NCI-H526 treated with DMSO at 0.1 percent for 48 hours (cell line): ENCODE measurements around the gene SFXN2.

ENCODE experiments used
- DNase-seq: peaks from one replicate; lab custom pipeline; 2025; lab: John Stamatoyannopoulos, UW

SFXN2 gene

DNA sequence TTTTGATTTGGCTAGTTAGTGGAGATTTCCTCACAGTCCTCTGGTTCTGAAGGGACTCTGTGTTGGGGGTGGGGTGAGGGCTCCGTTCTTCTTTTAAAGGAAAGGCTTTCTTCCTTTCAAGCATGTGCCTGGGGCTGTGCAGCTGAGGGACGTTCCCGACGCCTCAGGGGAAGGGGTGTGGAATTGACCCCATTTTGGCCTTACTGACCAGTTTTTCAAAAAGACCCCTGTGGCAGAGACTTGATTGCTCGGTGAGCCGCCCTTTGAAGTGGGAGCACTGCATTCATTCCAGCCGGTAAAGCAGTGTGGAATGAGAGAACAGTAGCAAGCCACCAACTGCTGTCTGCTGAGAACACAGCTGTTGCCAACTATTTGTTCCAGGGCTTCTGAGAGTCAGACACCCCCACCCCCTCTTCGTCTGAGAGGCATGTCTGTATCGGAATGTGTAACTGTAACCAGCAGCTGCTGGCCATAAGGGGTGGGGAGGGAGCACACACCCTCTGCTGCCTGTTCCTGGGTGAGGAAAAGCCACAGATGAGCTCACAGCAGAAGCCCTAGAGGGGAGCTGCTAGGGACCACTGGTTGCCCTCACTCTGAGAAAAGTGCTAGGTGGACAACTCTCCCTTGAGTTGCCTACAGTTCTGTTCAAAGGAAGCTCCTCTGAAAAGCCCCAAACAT is 62.5 kb downstream of the SFXN2 start:
- DNase-seq, result no peak

DNA sequence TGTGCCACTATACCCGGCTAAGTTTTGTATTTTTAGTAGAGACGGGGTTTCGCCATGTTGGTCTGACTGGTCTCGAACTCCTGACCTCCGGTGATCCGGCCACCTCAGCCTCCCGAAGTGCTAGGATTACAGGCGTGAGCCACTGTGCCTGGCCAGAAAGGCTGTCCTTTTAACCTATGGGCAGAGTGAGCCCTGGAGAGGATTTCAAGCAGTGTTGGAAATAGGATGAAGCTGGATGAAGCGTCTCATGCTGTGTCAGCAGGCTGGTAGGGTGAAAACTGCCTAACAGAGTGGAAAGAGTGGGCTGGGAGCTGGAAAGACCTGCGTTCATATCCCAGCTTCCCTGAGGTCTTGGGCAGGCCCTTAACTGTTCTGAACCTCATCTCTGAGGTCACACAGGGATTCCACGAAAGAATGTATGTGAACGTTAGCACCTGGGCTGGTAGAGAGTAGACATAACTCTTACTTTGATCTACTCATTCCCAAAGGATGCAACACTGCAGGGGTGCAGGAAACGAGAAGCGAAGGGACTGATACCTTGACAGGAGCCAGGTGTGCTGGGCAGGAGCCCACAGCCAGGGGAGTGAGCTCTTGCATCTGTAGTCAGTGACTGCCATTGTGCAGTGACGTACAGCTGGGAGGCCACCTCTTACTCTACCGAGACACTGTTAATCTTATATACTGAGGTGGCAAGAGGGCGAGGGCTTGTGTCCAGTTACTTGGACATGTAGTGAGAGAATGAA is 63.4 kb downstream of the SFXN2 start:
- no peak for DNase-seq

GRCh38 chr10:102778781-102779180 is 64.3 kb downstream of the SFXN2 start:
- DNase-seq, result no peak

DNA sequence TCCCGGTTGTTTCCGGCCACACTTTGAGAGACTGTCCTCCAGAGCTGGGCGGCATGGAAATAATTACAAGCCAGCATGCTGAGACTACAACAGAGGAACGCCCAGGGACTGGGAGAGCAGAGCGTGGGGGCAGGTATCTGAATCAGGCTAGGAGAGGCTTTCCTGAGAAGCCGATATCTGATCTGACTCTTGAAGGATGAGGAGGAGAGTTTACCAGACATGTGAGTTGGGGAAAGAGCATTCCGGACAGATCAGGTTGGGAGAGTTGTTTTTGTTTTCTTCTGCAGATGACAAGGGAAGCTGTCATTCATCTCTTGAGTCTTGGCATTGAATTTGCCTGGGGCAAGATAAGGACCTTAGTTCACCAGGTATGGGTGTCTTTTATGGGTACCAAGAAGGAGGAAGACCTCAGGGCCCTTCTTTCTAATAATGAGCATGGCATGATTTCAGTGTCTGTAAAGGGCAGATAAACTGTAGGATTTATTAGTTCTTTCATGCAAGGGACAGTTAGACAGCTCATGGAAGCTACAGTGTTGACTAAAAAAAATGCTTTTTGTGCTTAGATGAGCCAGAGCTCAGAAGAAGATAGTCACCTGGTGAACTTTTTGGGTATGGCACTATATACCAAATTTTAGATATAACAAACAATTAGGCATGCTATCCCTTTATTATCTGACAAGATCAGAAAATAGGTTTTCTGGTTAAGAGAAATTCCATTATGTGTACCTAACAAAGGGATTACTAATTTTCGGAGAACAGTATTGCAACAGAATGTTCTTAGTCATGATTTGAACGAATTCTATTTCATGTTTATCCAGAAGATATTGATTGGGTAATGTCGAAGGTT is 65.5 kb downstream of the SFXN2 start:
- DNase-seq, result no peak

- DNase-seq, result no peak
These were observed 66.0 kb downstream of the SFXN2 start for GRCh38 chr10:102780527-102780808.

DNA sequence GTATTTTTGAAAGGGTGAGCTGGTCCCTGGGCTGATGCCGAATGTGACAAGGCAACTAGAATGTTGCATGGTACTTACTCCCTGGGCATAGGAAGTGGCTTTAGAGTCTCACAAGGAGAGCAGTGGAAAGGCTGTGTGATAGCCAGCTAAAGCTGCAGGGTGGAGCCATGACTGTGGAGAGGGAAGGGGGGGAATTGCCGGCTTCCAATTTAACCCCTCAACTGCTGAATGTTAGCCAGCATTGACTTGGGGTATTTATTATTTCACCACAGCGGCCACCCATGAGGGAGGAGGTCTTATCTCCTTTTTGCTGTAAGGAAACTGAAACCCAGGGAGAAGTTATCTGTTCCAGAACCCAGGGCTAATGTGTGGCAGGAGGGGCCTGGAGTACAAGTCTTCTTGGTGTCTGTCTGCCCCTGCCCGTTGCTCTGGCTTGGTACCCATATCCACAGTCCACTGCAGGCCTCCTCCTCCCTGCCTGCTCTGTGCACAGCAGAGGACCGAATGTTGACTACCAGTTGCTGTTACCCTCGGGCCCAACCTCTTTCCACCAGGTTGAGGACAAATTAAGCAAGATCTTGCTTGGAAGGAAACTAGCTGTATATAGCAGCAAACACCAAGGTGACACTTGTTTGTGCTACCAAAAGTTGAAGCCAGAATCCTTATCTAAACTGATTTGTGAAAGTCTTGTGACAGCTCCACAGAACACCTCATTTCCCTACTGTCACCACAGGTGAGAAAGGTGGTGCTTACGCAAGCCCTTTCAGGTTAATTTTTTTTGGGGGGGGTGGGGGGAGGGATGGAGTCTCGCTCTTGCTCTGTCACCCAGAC is 66.9 kb downstream of the SFXN2 start:
- DNase-seq, result no peak

DNA sequence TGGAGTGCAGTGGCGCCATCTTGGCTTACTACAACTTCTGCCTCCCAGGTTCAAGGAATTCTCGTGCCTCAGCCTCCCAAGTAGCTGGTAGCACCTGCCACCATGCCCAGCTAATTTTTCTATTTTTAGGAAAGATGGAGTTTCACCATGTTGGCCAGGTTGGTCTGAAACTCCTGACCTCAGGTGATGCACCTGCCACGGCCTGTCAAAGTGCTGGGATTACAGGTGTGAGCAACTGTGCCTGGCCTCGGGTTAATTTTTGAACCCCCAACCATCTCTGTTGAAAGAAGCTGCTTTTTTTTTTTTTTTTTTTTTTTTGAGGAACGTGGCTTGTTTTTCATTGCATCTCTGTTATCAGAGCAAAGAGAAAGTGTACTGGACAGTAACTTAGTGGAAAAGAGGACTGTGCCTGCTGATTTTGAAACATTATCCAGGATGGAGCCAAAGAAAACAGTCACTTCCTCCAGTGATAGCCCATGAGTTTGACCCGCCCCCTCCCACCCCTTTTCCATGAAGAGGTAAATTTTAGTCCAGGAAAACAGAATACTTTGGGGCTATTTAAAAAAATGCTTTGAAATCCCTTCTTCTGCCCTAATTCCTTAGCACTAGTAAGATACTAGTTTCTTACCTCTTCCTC is 67.6 kb downstream of the SFXN2 start:
- no peak for DNase-seq

GRCh38 chr10:102782673-102783551 is 68.5 kb downstream of the SFXN2 start:
- no peak for DNase-seq

DNA sequence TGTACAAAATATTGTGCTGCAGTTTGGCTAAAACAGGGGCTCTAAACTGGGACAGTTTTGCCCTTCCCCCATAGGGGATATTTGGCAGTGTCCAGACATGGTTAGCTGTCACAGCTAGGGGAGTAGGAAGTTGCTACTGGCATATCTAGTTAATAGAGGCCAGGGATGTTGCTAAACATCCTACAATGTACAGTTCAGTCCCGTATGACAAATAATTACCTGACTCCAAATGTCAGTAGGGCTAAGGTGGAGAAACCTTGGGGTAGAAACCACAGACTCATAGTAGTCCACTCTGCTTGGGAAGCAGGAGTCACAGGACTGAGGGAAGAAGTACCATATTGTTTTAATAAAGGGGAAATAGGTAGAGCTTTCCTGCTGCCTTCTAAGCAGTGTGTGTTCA is 69.1 kb downstream of the SFXN2 start:
- no peak for DNase-seq

GRCh38 chr10:102785818-102786217 is 71.4 kb downstream of the SFXN2 start:
- DNase-seq, result no peak

GRCh38 chr10:102791754-102792395 is 77.4 kb downstream of the SFXN2 start:
- DNase-seq, result no peak
